Inflammatory macrophage (primary cell): Measurements from ENCODE around the gene MAP3K19.
A peak's percentile ranks its signal among the peaks of the same experiment; 100 is the strongest.
"Not testable (repeated sequence)": the region's sequence is repeated elsewhere in the genome, so short reads cannot be mapped to it uniquely, and the experiment has no call there.

Experiments
- DNase-seq, 2 donors: peaks; one replicate each; pipeline ENCODE4 v3.0.0-alpha.2; 2020 to 2022

The MAP3K19 gene

DNA sequence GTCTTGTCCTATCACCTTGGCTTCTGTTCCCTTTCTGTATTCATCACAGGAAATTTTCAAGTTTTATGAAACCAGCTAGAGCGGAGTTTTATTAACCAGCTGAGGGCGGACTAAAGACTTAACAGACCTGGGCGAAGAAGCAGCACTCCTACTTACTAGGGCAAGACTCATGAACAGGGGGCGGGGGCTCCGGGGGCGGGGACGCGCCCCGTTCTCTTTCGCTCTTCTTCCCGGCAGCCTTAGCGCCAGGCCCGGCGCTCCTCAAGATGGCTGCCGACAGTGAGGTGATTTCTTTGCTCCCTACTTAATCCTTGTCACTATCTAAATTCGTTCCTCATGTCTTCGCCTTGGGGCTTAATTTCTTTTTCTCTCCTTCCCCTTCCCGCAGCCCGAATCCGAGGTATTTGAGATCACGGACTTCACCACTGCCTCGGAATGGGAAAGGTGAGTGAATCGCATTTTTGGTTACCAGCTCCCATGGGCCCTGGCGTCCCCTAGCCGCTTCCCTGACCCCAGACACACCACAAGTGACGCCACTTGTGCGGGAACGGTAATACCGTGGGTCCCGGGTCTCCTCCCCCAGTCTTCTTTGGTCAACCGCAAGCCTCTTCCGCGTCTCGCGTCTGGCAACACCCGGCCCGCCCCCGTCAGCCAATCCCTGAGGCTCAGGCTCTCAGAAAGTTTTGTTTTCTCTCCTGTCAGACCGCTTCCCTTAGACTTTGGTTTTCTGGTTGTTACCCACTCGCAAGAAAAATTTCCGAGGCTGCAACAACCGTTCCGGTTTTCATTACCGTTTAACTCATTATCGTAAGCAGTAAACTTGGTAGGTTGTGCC lies 5.0 kb upstream of the MAP3K19 start, which contains the start of gene RAB3GAP1:
Gene RAB3GAP1, plus strand, starts transcription at position 251 of the 835 bp plus-strand sequence. Its CDS starts 16 bp downstream, at position 267.
- peak; percentile 84 to 91 for DNase-seq

DNA sequence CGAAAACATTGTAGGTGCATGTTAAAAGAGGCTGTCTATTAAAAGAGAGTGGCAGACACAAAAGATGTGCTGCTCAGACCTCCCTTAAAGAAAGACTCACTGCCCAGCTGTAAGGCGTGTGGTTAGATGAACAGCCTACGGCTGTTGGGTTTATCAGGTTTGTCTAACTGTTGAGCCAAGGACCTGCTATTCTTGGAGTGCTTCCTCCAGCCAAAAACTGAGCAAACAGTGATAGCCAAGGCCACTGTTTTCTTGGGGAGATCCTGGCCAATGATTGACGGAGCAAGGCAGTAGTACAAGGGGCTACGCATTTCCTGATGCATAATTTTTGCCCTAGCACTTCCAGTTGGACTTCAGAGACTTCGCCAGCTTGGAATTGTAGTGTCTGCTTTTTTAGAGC lies 3.4 kb upstream of the MAP3K19 start:
- DNase-seq: no peak

DNA sequence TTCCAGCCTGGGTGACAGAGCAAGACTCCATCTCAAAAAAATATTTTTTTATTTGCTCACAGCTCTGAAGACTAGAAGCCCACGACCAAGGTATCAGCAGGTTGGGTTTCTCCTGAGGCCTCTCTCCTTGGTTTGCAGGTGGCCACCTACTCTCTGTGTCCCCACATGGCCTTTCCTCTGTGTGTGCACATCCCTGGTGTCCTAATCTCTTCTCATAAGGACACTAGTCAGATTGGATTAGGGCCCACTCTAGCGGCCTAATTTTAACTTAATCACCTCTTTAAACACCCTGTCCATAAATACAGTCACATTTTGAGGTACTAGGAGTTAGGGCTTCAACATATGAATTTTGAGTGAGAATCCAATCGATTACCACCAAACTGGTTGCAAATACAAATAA lies 2.9 kb upstream of the MAP3K19 start:
- no peak for DNase-seq

DNA sequence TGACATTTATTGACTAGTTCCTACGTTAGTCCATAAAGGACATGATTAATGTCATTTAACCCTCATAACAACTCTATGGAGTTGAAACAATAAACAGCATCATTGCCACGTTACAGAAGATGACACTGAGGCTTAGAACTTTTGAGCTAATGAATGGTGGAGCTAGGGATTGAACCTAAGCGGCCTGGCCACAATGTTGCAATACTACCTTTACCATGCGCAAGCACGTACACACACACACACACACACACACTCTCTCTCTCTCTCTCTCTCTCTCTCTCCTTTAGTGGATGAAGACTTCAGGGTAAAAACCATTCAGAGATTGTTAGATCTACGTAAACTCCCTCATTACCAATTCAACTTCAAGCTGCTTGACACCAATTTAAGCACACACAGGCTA lies 875 bp upstream of the MAP3K19 start:
- no peak for DNase-seq

DNA sequence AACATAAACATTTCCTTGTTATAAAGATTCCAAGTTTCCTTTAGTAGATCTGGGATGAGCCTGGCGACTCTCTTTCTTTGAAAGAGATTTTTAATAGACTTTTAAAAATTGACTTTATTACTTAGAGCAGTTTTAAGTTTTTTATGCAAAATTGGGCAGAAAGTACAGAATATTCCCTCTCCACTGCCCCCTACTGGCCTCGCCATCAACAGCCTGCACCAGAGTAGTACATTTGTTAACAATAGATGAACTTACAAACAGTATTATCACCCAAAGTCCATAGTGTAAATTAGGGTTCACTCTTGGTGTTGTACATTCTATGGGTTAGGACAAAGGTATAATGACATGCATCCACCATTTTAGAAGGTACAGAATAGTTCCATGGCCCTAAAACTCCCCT lies 3.9 kb downstream of the MAP3K19 start:
- peak in 1 of 2 donors; percentile 31 for DNase-seq

DNA sequence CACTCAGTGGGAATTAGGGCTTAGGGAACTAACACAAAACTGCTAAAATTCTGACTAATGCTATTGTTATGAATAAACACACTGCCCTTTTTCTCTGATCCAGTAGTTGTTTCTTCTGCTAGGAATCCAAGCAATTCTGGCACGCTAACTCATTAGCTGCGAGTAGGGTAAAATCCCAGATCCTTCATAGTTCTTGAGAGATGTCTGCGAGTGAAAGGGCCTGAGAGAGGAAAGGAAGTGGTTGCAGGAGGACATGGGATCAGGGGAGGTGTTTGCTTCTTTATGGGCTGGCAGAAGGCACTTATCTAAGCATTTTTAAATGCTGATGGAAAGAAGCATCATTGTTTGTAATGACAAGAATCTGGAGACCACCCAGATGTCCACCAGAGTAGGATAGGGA lies 9.4 kb downstream of the MAP3K19 start:
- no peak for DNase-seq

DNA sequence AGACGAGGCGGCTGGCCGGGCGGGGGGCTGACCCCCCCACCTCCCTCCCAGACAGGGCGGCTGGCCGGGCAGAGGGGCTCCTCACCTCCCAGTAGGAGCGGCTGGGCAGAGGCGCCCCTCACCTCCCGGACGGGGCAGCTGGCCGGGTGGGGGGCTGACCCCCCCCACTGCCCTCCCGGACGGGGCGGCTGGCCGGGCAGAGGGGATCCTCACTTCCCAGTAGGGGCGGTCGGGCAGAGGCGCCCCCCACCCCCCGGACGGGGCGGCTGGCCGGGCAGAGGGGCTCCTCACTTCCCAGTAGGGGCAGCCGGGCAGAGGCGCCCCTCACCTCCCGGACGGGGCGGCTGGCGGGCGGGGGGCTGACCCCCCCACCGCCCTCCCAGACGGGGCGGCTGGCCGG lies 14.0 kb downstream of the MAP3K19 start:
- DNase-seq: not testable (repeated sequence)

DNA sequence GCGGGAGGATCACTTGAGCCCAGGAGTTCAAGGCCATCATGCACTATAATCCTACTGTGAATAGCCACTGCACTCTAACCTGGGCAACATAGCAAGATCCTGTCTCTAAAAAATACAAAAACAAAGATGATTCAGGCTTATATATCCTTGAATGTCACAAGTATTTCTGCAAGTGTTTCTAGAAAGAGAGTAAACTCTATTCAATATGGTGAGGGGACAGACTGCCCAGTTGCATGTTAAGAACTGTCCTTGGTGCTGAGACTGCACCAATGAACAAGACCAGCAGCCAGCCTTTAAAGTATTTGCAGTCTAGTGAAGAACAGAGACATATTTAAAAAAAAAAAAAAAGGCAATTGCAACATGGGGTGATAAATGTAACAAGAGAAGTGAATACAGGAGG lies 16.4 kb downstream of the MAP3K19 start:
- peak in 1 of 2 donors; percentile 10 for DNase-seq

DNA sequence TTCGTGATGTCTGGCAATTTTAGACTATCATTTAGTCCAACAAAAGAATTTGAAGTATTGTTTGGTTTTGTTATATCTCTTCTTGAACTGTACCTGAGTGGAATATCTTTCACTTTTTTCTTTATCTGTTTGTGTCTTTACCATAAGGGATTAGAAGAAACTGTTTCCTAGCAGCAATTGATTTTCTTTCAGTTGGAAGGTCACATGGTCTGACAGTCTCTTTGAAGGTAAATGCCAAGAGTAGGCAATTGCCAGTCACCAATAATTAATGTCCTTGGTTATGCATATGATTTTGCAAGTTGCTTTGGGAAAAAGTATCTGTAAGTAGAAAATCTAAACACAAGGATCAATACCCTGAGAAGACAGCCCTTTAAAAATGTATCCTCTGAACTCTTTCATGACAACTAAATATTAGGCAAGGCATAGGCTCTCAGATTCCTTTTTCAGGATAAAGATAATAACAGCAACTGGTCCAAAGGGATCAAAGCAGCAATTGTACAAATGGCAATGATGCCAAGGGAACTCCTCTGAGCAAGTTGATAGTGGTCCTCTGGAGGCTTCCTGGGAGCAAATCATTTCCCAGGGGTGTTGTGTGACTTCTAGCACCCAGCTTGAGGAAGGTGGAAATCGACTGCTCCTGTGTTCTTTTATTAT lies 17.6 kb downstream of the MAP3K19 start:
- no peak for DNase-seq

DNA sequence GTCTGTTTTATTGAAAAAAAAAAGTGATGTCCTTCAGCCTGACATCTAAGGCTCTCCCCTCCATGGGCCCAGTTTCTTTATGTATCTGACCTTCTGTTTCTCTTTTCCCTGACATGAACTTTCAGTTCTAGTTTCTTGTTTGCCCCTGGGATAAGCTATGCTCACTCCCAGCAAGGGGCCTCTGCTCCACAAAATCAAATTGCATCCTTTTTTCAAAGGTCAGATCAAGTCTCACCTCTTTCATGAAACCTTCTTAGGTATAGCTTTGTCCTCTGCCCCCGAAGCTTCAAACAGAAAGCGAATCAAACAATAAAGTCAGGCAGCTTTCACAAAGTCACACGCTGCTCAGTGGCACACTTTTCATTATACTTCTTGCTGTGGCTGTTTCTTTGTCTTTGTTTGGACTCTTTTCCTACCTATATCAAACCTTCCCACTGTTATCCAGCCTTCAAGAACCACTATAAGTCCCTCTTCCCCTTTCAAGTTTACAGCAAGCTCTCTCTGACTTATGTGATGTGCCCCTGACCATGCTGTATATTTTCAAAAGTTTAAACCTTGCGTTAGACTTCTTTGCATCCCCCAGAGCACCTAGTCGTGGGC lies 23.3 kb downstream of the MAP3K19 start:
- DNase-seq: no peak

DNA sequence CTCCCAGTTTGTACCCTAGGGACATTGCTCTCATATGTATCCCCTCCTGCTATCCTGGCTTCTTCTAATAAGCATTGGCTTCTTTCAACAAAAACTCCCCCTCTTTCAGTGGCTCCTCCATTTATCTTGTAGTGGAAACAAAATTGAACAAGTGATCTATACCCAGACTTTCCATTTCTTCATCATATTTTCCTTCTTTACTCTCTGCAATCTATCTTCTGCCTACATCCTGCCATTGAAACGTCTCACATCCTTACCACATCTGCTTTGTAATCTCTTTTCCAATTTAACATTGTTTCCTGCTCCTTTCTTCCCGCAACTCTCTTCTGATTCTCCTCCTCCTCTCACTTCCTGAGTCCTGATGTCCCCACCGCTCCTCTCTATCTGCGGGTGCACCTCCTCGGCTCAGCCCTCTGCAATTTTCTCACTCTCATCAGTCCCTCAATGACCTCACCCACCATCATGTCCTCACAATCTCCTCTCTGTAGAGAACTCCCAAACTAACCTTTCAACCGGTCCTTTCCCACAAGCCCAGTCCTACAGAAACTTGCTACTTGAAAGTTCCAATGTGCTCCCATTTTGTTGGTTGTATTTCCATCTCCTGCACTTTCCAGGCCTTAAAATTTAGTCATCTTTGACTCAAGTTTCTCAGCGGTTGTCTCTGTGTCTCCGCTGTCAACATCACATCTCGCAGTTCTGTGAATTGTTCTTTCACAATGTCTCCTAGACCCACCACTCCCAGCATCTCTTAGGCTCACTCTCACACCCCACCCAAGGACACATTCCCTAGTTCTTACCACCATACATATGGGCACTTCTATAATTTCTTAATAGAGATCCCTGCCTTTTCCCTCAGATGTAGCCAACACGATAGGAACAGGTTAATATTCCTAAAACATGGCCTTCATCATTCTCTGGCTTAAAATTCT lies 24.0 kb downstream of the MAP3K19 start:
- DNase-seq: no peak

DNA sequence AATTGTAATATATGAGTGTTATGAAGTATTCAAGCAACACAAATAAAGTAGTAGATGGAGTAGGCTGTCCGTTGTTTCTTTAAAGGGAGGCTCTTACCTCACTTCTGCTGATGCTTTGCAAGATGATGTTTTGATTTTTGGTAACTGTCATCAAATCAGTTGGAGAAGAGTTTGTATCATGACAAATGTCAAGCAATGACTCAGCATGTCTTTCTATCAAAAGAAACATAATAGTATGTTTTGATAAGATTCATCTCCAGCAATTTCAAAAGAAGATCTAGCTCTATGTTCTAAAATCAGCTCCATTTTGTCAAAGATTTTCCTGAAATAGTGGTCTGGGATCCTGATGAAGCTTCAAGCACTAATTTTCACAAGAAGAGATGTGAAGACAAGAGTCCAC lies 25.6 kb downstream of the MAP3K19 start:
- no peak for DNase-seq

DNA sequence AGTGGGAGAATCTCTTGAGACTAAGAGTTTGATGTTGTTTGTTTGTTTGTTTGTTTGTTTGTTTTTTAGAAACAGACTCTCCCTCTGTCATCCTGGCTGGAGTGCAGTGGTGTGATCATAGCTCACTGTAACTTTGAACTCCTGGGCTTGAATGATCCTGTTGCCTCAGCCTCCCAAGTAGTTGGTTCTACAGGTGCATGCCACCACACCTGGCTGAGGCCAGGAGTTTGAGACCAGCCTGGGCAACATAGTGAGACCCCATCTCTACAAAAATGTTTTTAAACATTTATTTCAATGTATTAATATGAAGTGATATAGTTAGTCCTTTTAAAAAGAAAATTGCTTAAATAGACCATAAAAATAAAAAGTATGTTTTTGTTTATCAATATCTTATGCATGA lies 35.6 kb downstream of the MAP3K19 start:
- no peak for DNase-seq

DNA sequence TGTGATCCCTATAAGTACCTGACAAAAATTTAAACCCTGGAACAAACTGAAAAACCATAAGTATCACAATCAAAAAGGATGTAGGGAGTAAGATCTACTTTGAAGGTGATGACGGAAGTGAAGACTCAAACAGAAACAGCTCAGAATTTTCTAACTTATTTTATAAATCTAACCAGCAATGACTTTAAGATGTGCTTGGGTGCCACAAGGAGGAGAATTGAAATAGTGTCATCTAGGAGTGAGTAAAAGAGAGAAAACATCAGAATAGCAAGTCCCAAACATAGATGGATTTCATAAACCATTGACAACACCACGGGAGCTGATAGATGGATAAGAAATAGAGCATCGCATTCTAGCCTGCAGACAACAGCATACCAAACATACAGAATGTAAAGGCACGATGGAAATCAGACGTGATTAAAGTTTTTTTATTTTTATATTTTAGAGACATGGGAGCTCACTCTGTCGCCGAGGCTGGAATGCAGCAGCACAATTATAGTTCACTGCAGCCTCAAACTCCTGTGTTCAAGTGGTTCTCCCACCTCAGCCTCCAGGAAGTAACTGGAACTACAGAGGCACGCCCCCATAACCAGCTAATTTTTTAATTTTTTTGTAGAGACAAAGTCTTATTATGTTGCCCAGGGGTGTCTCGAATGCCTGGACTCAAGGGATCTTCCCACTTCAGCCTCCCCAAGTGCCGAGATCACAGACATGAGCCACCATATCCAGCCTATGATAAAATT lies 36.9 kb downstream of the MAP3K19 start:
- DNase-seq: no peak

DNA sequence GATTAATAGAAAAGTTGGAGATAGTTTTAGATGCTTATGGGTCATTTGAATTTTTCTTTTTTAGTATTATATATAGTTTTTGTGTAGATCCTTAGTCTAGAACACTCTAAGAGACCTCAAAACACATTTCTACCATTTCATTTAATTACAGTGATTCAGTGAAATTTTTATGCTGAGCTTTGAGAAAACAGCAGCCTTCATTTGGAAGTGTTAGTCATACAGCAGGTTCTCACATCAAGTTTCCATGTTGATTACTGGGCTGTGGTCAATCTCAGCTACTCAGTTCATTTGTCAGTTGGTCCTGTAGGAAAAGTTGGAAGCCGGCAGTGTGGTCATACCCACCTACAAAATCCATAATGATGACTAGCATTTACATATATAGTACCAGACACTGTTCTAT lies 37.9 kb downstream of the MAP3K19 start:
- DNase-seq: no peak

DNA sequence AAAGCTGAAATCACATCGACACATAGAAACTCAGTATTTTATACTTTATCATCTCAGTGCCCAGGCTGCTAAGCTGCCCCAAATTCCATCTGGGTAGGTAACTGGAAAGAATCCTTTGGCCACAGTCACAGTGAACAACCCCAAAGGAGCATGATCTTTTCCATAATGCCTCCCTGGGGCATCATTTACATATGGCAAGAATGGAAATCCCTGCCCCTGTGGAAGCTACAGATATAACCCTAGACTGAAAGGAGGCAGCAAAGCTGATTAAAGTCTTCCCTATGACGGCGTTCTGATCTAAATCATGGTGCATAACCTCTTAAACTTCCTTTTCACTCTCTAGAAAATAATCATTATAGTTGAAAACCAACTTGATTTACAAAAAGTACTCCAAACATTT lies 41.5 kb downstream of the MAP3K19 start:
- DNase-seq: no peak

DNA sequence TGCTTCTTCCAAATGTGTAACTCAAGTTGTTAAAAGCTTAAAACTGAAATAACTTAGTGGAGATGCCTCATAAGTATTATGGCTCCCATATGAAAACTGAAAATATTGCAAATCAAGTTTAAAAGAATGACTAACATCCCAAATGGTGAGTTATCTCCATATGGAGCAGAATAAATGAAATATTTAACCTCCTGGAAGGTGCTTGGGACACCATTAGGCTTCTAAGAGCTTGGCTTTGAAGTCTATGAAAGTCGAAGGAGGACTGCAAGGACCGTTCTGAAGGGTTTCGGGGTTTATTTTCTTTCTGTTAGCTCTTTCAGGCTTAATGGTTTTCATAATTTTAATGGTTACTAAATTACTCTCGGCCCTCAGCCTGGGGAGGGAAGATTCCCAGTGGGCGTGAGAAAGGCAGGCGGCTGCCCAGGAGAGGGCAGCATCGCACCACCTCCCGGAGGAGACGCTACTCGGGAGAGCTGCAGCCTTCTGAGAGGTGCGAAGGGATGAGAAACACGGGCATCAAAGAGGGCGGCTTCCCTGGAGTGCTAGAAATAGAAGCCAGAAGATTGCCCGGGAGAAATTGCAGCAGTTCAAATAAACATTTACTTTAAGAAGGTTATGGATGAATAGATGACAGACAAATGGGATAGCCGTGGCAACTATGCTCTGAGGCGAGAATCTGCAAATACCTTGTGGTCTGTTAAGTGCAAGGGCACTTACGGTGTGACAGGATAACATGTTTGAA lies 43.1 kb downstream of the MAP3K19 start:
- DNase-seq: peak; percentile 68 to 70

DNA sequence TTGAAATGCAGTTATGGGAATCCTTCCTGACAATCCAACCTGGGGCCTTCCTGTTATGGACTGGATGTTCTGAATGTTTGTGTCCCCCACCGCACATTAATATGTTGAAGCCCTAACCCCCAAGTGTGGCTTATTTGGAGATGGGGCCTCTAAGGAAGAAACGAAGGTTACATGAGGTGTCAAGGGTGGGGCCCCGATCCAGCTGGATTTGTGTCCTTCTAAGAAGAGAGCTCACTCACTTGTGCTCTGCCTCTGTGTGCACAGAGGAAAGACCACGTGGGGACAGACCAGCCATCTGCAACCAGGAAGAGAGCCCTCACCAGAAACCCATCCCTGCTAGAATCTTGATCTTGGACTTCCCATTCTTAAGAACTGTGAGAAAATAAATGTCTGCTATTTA lies 44.4 kb downstream of the MAP3K19 start:
- DNase-seq: no peak

DNA sequence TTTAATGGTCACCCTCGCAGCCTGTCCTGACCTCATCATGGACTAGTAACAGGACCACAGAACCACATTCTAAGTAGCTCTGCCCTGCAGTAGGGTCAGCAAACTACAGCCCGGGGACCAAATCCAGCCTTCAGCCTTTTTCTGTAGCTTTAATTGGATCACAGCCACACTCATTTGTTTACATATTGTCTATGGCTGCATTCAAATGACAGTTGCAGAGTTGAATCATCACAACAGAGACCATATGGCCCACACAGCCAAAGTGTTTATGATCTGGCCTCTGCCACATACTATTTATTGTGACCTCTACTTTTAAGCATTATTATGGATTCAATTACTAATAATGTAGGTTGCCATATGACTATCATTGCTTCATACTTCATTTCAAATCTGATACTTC lies 47.7 kb downstream of the MAP3K19 start:
- DNase-seq: no peak

DNA sequence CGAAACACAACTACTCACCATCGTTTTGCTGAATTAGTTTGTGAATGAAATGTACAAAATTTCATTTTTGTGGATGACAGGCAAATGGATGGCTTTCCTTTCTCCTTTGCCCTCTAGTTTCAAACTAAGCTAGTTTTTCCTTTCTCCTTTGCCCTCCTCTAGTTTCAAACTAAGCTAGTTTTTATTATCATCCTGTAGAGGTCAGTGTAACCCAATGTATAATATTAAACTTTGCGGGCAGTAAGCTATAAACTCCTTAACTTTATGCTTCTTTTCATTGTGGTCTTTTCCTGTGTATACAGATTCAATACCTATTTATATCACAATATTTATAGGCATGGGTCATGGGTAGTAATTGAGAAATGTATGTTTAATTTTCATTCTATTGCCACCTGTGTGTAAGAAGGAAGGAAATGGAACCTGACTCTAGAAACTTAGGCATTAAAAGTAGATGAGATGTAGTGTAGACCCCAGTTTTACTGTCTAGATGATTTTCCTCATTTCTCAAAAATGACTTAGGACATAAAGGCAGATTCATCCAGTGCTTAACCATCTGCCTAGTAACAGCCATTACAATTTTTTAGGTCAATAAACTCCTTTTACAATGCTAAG lies 58.1 kb downstream of the MAP3K19 start:
- DNase-seq: no peak

DNA sequence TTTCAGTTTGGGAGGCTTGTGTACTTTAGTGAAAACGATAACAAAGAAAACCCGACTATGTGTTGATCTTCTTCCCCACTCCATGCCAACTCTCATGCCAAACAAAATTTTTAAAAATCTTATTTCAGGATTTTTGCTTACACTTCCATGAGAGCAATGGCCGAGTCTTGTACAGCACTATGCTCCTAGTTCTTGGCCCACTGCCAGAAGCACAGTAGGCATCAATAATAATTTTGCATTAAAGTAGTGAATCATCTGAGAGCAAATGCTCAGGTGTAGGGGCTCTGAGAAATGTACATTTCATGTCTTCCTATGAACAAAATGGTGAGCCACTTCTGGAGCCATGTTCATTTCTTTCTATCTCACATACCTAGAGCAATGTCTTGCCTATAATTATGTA lies 62.2 kb downstream of the MAP3K19 start:
- DNase-seq: no peak
